ENCODE data around the gene LRTM2. TPM values are rescaled to one million over a fixed set of nuclear protein-coding genes. Genes with fewer than 3 reads are reported as not detected.

LRTM2 gene
- total RNA-seq, 1 donor from 2014 or later = 0.47 TPM

DNA sequence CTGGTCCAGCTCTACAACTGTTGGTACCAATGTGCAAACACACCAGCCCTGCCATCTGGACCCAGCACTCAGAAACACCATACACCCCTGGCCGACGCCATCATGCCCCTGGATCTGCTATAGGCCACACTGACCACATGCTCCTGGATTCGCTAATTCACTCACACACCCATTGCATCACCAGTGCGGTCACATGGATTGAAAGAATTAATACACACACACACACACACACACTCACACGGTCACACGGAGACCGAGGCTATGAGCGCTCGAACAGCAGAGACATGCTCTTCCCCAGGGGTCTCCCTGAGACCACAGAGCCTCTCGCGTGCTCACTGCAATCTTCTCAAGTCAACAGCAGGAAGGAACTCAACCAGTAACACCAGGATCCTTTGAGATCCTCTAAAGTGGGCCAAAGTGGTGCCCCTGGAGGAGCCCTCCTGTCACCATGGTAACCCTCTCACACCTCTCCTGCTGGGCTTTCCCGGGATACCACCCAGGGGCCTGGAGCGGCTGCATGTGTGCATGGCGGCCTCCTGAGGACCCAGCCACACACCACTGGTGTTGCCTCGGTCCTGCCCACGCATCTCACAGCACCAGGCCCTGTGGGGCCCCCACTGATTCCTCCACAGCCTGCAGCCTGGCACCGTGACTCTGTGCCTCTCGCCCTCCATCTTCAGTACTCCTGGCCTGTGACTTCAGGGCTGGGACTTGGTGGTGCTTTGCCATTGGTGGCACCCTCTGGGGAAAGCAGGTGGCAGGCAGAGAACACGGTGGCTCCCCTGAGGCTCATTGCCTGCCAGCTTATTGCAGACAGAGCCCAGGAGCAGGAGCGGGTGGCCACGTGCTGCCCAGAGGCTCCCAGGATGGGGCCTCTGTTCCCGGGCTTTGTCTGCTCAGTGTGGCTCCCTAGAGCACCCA is 15.1 kb downstream of the LRTM2 start:
- Mint-ChIP-seq H3K36me3 (no peaks in the 10 kb centered on the region), H3K4me3 (no peak overlapping the region), H3K9me3 (no peaks in the 10 kb centered on the region), H3K27me3 (ENCODE audit: low read depth) (peaks cover 46% of the 10 kb centered on the region), H3K27ac (no peak overlapping the region), H3K4me1 (peaks cover 5% of the 10 kb centered on the region)
- no peak for DNase-seq (ENCODE audit: low spot score in 2 of 2, unreplicated experiment in 2 of 2)
- TF ChIP-seq, protein P1, sequence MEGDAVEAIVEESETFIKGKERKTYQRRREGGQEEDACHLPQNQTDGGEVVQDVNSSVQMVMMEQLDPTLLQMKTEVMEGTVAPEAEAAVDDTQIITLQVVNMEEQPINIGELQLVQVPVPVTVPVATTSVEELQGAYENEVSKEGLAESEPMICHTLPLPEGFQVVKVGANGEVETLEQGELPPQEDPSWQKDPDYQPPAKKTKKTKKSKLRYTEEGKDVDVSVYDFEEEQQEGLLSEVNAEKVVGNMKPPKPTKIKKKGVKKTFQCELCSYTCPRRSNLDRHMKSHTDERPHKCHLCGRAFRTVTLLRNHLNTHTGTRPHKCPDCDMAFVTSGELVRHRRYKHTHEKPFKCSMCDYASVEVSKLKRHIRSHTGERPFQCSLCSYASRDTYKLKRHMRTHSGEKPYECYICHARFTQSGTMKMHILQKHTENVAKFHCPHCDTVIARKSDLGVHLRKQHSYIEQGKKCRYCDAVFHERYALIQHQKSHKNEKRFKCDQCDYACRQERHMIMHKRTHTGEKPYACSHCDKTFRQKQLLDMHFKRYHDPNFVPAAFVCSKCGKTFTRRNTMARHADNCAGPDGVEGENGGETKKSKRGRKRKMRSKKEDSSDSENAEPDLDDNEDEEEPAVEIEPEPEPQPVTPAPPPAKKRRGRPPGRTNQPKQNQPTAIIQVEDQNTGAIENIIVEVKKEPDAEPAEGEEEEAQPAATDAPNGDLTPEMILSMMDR (IDR thresholded peaks at IDR 0.05; ENCODE audit: unreplicated experiment) = no peak

DNA sequence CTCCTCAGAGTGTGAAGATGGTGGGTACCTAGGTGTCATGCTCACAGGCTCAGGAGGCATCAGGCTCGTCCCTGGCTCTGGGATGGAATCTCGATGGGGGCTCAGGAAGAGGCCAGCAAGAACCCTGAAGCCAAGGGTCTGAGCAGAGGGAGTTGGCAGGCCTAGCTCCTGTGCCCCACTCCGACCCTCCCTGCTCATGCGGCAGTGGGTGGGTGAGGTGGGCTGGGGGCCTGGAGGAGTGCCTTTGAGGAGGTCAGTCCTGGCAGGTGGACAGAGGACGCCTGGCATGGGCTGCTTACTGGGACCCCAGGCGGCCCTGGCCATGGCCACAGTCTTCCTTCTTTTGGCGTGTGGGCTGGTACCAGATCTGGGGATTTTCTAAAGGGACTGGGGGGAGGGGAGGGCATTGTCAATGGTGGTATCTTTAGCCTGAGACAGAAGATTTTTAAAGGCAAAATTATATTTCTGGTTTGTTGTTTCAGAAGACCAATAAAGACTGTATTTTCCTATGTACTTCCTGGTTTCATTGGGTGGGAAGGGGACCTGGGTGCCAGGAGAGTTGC is 16.0 kb downstream of the LRTM2 start:
- H3K9me3 Mint-ChIP-seq = no peaks in the 10 kb centered on the region
- no peaks in the 10 kb centered on the region for H3K36me3 Mint-ChIP-seq
- TF ChIP-seq, protein P1 (IDR thresholded peaks at IDR 0.05; ENCODE audit: unreplicated experiment) = no peak
- H3K27ac Mint-ChIP-seq = no peak overlapping the region
- DNase-seq (ENCODE audit: low spot score in 2 of 2, unreplicated experiment in 2 of 2) = no peak
- H3K27me3 Mint-ChIP-seq (ENCODE audit: low read depth) = peaks cover 40% of the 10 kb centered on the region
- H3K4me3 Mint-ChIP-seq = no peak overlapping the region
- no peaks in the 10 kb centered on the region for H3K4me1 Mint-ChIP-seq

DNA sequence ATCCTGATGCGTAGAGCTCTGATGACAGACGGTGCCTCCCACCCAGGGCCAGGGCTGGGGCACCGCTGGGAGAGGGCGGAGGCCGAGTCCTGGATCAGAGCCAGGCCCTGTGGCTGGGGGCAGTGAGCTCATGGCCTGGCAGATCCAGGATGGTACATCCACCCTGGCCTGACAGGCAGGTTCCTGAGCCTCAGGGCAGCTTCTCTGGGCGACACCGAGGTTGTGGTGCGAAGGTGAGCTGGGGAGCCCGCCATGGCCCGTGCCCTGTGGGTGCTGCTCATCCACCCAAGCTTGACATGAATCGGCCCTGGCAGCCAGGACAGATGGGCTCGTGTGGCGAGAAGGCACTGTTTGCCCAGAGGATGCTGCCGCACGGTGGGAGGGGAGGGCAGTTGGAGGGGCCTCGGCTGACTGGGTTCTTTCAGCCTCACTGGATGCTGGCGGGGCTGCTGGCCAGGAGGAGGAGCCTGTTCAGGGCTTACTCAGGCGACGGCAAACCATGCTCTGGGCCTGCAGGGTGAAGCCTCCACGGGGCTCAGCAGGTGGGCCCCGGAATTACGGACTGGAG is 16.6 kb downstream of the LRTM2 start:
- Mint-ChIP-seq H3K9me3 (no peaks in the 10 kb centered on the region), H3K4me1 (no peaks in the 10 kb centered on the region), H3K36me3 (no peaks in the 10 kb centered on the region), H3K27ac (no peak overlapping the region), H3K27me3 (ENCODE audit: low read depth) (peaks cover 42% of the 10 kb centered on the region), H3K4me3 (no peak overlapping the region)
- DNase-seq (ENCODE audit: low spot score in 2 of 2, unreplicated experiment in 2 of 2) = no peak
- TF ChIP-seq, protein P1 (IDR thresholded peaks at IDR 0.05; ENCODE audit: unreplicated experiment) = no peak

DNA sequence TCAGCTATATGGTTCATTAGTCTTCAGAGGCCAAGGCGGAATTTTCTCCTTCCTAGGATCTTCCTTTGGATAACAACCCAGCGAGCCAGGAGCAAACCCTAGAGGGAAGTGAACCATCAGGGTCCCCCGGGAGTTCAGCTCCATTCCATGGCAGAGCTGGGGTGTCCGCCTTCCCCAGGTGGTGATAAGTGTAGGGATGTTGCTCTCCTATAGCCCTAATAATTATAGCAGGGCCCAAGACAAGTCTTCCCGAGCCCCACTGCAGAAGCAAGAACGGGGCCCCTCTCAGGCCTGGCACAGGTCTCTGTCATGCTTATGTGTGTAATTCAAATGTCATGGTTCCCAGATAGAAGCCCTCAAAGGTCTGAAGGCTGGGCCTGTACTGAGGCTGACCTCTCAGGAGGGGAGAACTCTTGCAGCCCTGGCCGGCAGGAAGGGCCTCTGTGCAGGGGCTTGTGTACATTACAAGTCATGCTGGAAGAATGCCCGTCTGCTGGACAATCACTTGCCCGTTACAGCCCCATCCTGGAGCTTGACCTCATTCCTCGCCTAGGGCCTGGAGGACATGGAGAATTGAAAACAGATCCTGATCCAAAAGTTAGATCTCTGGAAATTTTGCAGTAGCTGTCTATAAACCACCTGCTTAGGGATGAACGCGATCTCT is 17.3 kb downstream of the LRTM2 start:
- TF ChIP-seq, protein P1 (IDR thresholded peaks at IDR 0.05; ENCODE audit: unreplicated experiment) = no peak
- H3K9me3 Mint-ChIP-seq = no peaks in the 10 kb centered on the region
- H3K27me3 Mint-ChIP-seq (ENCODE audit: low read depth) = peaks cover 37% of the 10 kb centered on the region
- DNase-seq (ENCODE audit: low spot score in 2 of 2, unreplicated experiment in 2 of 2) = no peak
- H3K27ac Mint-ChIP-seq = no peak overlapping the region
- no peak overlapping the region for H3K4me3 Mint-ChIP-seq
- no peaks in the 10 kb centered on the region for H3K4me1 Mint-ChIP-seq
- H3K36me3 Mint-ChIP-seq = no peaks in the 10 kb centered on the region

DNA sequence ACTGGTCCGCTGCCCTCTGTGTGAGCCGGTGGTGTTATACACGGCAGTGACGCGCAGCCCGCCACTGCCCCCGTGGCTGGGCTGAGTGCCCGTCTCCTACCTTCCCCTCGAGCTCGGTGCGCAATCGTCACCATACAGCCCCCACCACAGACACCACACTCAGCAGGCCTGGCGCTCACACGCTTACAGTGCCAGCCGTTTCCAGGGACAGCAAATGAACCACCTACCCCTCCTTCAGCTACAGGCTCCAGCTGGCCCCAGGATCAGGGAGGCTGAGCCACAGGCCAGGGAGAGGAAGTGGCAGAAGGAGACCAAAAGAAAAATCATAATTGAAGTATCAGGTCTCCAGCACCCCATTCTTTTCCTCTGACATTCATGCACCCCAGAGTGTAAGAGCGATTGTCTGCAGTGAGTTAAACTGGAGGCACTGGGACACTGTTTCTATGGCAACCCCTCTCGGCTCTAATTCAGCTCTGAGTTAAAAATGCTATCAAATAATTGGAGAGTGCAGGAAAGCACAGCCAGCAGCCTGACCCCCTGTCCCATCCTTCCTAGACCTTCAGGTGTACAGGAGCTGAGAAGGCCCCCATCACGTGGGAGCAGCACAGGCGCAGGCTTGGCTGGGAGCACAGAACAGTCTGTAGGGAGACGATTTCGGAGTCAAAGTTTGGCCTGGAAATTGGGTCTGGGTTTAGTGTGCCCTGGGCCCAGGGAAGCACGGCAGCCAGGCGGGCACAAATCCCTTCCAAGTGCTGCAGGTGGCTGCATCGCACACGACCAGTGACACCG is 18.0 kb downstream of the LRTM2 start:
- Mint-ChIP-seq H3K27ac (no peak overlapping the region), H3K9me3 (no peaks in the 10 kb centered on the region), H3K4me3 (no peak overlapping the region), H3K4me1 (no peaks in the 10 kb centered on the region), H3K27me3 (ENCODE audit: low read depth) (peaks cover 37% of the 10 kb centered on the region), H3K36me3 (no peaks in the 10 kb centered on the region)
- no peak for DNase-seq (ENCODE audit: low spot score in 2 of 2, unreplicated experiment in 2 of 2)
- TF ChIP-seq, protein P1 (IDR thresholded peaks at IDR 0.05; ENCODE audit: unreplicated experiment) = no peak
